GM18507 (cell line): Measurements from ENCODE around the gene CACNB3.

Source experiments
- DNase-seq: peaks from one replicate; pipeline ENCODE4 v3.0.0; 2011; ENCODE audit warnings: low read depth; ENCODE audit not compliant: insufficient read length; ENCODE audit errors: extremely low spot score
- FAIRE-seq: peaks from 2 replicates; lab custom pipeline; 2011; peaks lifted over from hg19 to GRCh38; lab: Jason Lieb, UNC

The CACNB3 gene

DNA sequence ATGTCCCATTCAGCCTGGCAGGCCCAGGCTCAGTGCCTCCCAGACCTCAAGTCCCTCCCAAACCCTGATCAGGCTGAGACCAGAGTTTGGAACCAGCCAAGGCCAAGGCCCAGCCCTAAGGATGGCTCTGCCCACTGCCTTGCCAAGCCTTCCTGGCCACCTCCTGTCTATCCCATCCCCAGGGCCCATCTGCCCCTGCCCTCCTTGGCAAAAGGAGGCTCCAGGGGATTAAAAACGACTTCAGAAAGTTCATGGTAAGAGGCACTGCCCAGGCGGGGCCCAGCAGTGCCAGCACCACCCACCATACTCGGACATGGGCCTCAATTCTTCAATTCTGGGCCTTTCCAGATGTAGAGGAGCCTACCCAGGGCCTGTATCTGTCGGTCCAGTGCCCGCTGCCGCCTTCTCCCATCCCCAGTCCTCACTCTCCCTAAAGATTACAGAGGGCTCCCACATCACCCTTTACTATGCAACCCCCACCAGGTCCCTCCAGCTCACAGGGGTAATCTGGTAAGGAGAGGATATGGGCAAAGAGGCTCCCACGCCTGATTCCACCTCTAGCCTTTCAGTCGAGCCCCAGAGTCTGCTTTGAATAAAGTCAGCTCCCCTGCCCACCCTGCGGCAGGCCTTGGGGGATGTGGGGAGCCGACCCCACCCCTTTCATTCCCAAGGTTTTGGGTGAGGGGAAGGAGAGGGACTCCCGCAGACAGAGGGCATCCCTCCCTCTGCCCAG, 30.3 kb upstream of the CACNB3 start:
- FAIRE-seq (no peak), DNase-seq (no peak)

DNA sequence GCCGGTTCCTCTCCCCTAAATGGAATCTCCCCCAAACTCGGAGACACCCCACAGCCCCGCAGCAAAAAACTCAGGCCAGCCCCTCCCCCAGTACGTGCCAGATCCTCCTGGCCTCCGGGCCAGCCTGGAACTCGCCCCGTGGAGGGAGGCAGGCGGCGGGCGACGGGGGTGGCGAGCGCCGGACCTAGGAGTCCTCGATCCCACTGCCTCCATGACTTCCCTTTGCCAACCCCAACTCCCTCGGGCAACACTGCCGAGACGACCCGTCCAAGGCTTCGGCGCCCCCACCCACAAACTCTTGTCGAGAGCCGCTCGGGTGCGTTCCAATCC, 29.8 kb upstream of the CACNB3 start:
- no peak for DNase-seq
- FAIRE-seq: no peak

DNA sequence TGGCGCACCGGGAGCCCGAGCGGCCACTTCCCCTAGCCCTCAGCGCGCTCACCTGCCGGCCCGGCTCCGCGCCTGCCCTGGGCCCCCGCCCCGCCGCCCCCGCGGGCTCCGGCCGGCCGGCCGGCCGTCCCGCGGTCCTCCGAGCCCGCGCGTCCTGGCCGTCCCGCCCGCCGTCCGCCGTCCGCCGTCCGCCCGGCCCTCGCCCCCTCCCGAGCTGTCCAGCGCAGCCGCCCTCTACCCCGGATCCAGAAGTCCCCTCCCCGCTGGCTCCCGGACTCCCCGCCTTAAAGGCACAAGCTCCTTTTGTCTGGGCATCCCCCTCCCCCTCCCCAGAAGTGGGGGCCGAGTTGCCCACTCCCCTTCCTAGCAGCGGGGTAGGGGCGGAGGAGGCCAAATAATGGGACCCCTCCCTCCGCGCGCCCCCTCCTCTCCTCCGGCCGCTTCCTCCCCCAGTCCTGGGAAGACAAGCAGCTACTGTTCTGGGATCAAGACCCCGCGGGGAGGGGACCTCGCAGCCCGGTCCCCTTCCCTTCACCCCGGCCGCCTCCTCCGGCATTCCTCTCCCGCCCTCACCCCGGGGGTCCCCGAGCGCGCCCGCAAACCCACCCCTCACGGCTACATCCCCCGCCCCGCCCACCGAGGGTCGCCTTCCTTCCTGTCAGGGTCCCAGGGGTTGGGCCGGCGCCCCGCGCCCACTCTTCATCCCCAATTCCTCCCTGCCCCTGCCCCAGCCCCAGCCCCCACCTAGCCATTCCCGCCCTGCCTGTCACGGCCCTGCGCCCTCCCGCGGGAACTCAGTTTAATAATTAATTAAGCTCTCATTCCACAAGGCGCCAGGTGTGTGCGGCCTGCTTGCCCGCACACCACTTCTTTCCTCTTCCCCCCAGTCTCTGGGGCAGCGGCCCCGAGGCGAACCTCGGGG, 29.2 kb upstream of the CACNB3 start, which contains the start of gene ADCY6:
Gene ADCY6, minus strand, starts transcription at position 236 of the 922 bp plus-strand sequence. CDS start 5,655 bp downstream, outside the sequence.
- DNase-seq (no peak), FAIRE-seq (no peak)

GRCh38 chr12:48789858-48790326, 28.4 kb upstream of the CACNB3 start:
- DNase-seq (no peak), FAIRE-seq (no peak)

GRCh38 chr12:48793696-48794095, 24.6 kb upstream of the CACNB3 start:
- FAIRE-seq (no peak), DNase-seq (no peak)

- FAIRE-seq (no peak), DNase-seq (no peak)
These were observed 23.4 kb upstream of the CACNB3 start for GRCh38 chr12:48794870-48795269.

DNA sequence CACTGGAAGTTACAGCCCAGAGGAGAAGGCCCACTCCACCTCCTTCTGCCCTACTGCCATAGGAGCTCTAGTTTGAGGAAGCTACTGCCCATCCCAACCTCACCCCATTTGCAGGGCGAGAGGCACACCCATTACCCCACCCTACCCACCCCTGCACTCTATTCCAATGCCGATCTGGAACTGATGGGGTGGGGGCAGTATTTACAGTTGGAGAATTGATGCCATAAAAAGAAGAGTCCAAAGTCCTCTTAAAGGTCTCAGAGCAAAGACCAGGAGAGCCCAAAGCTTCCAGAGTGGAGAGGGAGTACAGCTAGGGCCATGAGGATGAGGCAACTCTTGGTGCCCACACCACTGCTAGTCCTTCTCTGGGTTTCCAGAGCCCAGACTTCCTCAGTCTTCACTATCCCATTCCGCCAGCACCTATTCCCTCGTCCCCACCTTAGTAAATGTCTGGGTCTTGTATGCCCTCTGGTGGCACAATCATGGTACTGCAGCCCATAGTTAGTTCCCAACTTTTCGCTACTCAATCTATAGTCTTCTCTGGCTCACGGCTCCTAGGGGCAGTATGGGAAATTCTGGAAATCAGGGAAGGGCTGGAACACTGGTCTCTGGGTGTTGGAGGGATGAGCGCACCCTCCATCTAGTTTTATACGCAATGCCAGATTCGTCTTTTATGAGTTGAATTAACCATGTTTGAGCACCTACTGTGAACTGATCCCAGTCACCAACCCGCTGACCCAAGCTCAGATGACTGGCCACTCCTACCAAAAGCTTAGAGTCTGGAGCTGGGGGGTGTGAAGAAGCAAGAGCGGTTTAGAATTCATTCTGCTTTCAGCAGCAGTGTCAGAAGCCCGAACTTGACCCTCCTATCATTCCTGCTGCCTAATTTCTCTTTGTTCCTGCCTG, 22.5 kb upstream of the CACNB3 start:
- DNase-seq: no peak
- FAIRE-seq: peak; percentile 88

DNA sequence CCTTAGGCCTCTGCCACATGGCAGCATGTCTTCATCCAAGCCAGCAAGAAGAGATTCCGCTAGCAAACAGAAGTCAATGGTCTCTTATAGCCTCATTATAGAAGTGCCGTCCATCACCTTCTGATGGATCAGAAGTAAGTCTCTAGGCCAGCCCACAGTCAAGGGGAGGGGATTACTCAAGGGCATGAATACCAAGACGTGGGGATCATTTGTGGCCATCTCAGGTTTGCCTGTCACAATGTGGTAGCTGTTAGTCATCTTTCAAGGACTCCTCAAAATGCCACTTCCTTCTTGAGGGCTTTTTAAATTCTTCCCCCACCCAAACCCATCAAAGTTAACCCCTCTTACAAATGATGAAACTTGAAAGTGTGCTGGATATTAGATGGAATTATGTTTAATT, 21.3 kb upstream of the CACNB3 start:
- DNase-seq: no peak
- FAIRE-seq: no peak

- no peak for FAIRE-seq
- DNase-seq: no peak
These were observed 17.8 kb upstream of the CACNB3 start for GRCh38 chr12:48800457-48800856.

DNA sequence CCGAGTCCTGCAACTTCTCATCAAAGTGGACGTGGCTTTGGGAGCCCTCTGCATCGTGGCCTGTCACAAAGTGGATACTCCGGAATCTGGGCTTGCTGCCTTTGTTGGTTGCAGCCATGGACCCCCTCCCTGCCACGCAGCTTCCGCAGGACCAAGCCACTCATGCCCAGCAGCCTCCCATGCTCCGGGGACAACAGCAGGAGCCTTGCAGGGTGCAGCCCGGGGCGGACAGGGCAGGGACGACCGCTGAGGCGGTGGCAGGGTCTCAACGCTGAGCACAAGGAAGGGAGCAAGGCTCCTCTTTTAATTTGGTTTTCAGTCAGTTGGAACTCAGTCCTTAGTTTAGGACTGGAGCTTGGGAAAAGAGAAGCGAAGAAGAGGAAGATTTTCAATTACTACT, 17.3 kb upstream of the CACNB3 start:
- FAIRE-seq: no peak

GRCh38 chr12:48803675-48804074, 14.6 kb upstream of the CACNB3 start:
- DNase-seq (no peak), FAIRE-seq (no peak)

More for the DNA sequence above, 17.3 kb upstream of the CACNB3 start:
- no peak for DNase-seq

- no peak for FAIRE-seq
These were observed 10.3 kb upstream of the CACNB3 start for GRCh38 chr12:48807981-48808380.

GRCh38 chr12:48810903-48811431, 7.3 kb upstream of the CACNB3 start:
- no peak for DNase-seq
- FAIRE-seq: no peak

More at GRCh38 chr12:48807981-48808380, 10.3 kb upstream of the CACNB3 start:
- DNase-seq: no peak

- FAIRE-seq (no peak), DNase-seq (no peak)
These were observed 6.7 kb upstream of the CACNB3 start for GRCh38 chr12:48811437-48812090.

GRCh38 chr12:48812389-48812788, 5.9 kb upstream of the CACNB3 start:
- DNase-seq: no peak
- no peak for FAIRE-seq

GRCh38 chr12:48813465-48814261, 4.6 kb upstream of the CACNB3 start:
- FAIRE-seq (no peak), DNase-seq (no peak)

DNA sequence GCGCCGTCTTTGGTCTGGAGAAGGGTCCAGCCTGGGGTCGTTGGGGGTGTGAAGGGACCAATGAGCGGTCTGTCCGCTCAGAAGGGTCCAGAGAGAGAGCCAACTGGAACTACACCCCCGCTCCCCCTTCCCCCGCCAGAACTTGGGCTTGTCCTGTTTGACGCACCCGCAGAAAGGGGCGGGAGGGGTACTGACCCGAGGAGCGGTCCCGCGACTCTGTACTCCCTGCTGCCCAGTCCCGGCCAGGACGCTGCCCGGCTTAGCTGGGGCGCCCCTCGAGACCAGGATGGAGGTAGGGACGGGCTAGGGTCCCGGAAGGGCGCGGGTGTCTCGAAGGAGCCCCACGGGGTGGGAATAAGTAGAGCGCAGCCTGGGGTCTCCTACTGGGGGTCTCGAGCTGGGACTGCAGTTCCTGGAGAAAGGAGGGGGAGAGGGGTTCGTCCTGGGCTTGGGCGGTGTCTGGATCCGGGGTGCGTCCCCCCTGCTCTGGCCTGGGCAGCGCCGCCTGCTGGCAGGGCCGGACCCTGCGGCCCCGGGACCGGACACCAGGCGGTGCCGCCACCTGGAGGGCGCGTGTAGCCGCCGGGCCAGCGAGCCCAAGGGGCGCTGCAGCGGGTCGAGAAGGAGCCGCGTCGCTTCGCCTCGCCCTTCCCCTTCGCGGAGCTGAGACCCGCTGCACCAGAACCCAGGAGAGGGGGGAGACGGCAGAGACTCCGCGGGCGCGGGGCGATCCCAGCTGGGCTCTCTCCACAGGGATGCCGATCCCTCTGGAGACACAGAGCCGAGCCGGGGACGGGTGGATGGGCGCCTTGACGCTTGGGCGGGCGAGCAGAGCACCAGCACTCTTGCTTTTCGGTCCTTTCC, 3.8 kb upstream of the CACNB3 start:
- DNase-seq (peak; percentile 90), FAIRE-seq (peak; percentile 85)
